Liver (tissue), 3 donors: Measurements from ENCODE around the gene KCNK3.

Experiments
- ATF3 ChIP-seq: IDR thresholded peaks from 2 replicates; pipeline ENCODE4 v1.6.1; 2016; ENCODE audit warnings: antibody characterized with exemption
- EGR1 ChIP-seq, 2 donors: IDR thresholded peaks; 2 replicates each; pipeline ENCODE4 v1.6.1; 2016 to 2018; ENCODE audit warnings: antibody characterized with exemption in 2 of 2, low read depth in 2 of 2
- FOXA1 ChIP-seq: IDR thresholded peaks from 2 replicates; pipeline ENCODE4 v1.6.1; 2016; ENCODE audit warnings: antibody characterized with exemption
- GABPA ChIP-seq, 2 donors: IDR thresholded peaks in 1 of 2; conservative IDR thresholded peaks in 1 of 2; 2 replicates each; pipeline ENCODE4 v1.6.1; 2016; ENCODE audit warnings: antibody characterized with exemption in 2 of 2, mild to moderate bottlenecking in 1 of 2, moderate library complexity in 1 of 2
- HNF4G ChIP-seq: IDR thresholded peaks from 2 replicates; pipeline ENCODE4 v1.6.1; 2016; ENCODE audit warnings: antibody characterized with exemption
- JUND ChIP-seq, 2 donors: IDR thresholded peaks; 2 replicates each; pipeline ENCODE4 v1.6.1; 2016; ENCODE audit warnings: antibody characterized with exemption in 2 of 2
- RAD21 ChIP-seq, 2 donors: IDR thresholded peaks; 2 replicates each; pipeline ENCODE4 v1.6.1; 2016; ENCODE audit warnings: antibody characterized with exemption in 2 of 2, mild to moderate bottlenecking in 2 of 2
- REST ChIP-seq: IDR thresholded peaks from 2 replicates; pipeline ENCODE4 v1.6.1; 2016; ENCODE audit warnings: antibody characterized with exemption, mild to moderate bottlenecking
- RXRA ChIP-seq, 2 donors: IDR thresholded peaks; 2 replicates each; pipeline ENCODE4 v1.6.1; 2017 to 2018; ENCODE audit warnings: antibody characterized with exemption in 2 of 2, mild to moderate bottlenecking in 1 of 2
- SP1 ChIP-seq: IDR thresholded peaks from 2 replicates; pipeline ENCODE4 v1.6.1; 2018; ENCODE audit warnings: antibody characterized with exemption, mild to moderate bottlenecking
- TAF1 ChIP-seq: conservative IDR thresholded peaks from 2 replicates; pipeline ENCODE4 v1.6.1; 2016; ENCODE audit warnings: antibody characterized with exemption, mild to moderate bottlenecking
- TF ChIP-seq, protein P1 (sequence below): fragments of 150-350 bp; IDR thresholded peaks from 2 replicates; pipeline ENCODE4 v1.5.1; 2017; ENCODE audit warnings: improper control_type of control experiment, low read depth, low read length; ENCODE audit not compliant: missing input control
- donor health status: healthy.
- donor health status: healthy.

GRCh38 chr2:26674002-26674751, 18.3 kb upstream of the KCNK3 start:
- TF ChIP-seq, protein P1, sequence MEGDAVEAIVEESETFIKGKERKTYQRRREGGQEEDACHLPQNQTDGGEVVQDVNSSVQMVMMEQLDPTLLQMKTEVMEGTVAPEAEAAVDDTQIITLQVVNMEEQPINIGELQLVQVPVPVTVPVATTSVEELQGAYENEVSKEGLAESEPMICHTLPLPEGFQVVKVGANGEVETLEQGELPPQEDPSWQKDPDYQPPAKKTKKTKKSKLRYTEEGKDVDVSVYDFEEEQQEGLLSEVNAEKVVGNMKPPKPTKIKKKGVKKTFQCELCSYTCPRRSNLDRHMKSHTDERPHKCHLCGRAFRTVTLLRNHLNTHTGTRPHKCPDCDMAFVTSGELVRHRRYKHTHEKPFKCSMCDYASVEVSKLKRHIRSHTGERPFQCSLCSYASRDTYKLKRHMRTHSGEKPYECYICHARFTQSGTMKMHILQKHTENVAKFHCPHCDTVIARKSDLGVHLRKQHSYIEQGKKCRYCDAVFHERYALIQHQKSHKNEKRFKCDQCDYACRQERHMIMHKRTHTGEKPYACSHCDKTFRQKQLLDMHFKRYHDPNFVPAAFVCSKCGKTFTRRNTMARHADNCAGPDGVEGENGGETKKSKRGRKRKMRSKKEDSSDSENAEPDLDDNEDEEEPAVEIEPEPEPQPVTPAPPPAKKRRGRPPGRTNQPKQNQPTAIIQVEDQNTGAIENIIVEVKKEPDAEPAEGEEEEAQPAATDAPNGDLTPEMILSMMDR = no peak
- no peak for TF ChIP-seq REST
- TF ChIP-seq FOXA1 = no peak
- TF ChIP-seq ATF3 = no peak
- no peak for TF ChIP-seq TAF1
- TF ChIP-seq RAD21 (IDR thresholded peaks at IDR 0.05) = no peak
- no peak for TF ChIP-seq EGR1 (IDR thresholded peaks at IDR 0.05; ENCODE audit: low read depth in 2 of 2)
- TF ChIP-seq GABPA (IDR thresholded peaks at IDR 0.05 in 1 of 2, conservative IDR thresholded peaks at IDR 0.05 in 1 of 2) = no peak
- no peak for TF ChIP-seq JUND (IDR thresholded peaks at IDR 0.05)
- TF ChIP-seq SP1 = no peak
- TF ChIP-seq HNF4G = no peak
- no peak for TF ChIP-seq RXRA (IDR thresholded peaks at IDR 0.05)
